M059J (cell line): ENCODE data around the gene CAMK2B. TPM values are rescaled to one million over a fixed set of nuclear protein-coding genes. Genes with fewer than 3 reads are reported as not detected.

ENCODE experiments used
- DNase-seq: peaks from one replicate; pipeline ENCODE4 v3.0.0-alpha.2; 2012; ENCODE audit warnings: low read depth
- total RNA-seq: library from RNA; depleted of rRNA; stranded (reverse); fragments of >200 nt; shearing (Covaris generic); gene quantifications from 2 replicates; pipeline ENCODE4 v1.2.3, GENCODE V29; 2014

The CAMK2B gene
- total RNA-seq, 1 experiment from 2014 or later: 0.49 TPM

DNA sequence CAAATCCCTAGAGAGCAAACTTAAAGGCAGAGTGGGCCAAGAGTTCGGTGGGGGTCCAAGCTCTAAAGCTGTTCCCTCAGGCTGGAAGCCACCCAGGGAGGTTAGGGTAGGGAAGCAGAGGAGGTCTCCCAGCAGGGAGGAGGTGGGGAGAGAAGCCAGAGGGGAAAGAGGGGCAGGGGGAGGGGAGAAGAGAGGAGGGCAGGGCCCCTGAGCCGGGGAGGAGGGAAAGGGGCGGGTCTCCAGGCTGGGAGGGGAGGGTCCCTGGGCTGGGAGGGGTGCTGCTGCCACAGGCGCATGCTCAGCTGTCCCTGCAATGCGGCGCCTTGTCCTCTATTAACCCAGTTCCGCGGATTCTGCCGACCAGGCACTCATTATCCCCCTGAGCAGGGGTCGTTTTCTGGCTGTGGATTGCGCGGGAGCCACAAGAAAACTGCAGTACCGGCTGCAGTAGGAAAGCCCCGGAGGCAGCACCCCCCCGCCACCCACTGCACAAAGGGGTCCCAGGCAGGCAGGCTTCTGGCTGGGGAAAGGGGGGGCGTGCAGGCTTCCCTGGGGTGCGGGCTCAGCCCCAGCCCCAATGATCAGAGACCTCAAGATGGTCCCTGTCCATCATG lies 49.3 kb downstream of the CAMK2B start:
- no peak for DNase-seq

GRCh38 chr7:44275146-44275545 lies 50.2 kb downstream of the CAMK2B start:
- no peak for DNase-seq

DNA sequence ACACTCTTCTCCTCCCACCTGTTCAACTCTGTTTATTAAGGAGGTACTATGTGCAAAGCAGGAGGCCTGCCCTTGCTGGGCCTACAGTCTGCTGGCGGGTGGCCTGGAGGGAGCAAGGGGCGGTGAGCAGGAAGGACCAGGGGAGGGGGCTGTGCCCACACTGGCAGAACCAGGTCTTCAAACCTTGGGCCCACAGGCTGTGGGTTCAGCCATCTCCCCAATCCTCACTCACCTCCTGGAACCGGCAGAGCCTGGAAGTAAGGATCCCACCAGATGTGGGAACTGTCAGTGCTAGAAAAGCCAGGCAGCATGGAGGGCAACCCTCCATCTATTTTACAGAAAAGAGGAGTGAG lies 50.8 kb downstream of the CAMK2B start:
- DNase-seq: no peak

GRCh38 chr7:44273681-44274622 lies 51.4 kb downstream of the CAMK2B start:
- DNase-seq: no peak

- DNase-seq: no peak
These were observed 52.4 kb downstream of the CAMK2B start for GRCh38 chr7:44272981-44273380.

GRCh38 chr7:44272456-44272855 lies 52.9 kb downstream of the CAMK2B start:
- no peak for DNase-seq

DNA sequence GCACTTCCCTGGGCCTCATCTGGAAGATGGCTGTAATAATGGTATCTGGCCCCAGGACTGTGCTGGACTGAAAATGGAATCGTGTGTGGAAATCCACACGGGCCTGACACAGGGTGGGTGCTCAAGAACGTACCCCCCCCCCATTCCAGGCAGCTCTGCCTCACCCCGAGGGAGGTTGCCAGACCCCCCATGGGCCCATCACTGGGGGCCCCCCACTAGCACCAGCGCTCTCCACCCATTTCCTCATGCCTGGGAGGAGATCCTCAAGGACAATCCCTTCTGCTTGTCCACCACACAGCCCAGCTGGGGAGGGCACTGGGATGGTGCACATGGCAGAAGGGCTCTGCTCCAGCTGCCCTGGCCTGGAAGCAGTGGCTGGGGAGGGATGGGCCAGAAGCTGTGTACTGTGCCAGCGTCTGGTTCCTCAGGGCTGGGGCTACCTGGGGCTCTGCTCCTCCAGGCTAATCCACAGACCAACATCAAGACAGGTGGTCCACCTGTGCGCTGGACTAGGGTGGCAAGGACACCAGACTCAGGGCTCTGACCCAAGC lies 55.4 kb downstream of the CAMK2B start:
- no peak for DNase-seq

- DNase-seq: no peak
These were observed 56.0 kb downstream of the CAMK2B start for GRCh38 chr7:44269417-44269816.

DNA sequence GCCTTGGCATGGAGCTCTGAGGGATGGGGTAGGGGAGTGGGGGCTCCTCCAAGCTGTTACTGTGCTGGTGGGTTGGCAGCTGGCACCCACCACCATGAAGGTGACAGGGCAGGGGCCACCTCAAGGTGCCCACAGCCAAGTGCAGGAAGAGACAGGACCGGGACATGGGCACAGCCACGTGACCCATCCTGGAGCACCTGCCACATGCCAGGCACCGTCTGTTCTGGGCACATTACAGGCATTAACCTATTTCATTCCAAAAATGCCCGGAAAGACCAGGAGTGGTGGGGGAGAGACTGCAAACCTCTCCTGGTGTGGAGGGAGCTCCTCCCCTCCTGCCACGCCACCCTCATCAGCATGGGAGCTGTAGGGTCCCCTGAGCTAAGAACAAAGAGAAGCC lies 56.7 kb downstream of the CAMK2B start:
- DNase-seq: no peak

- DNase-seq: no peak
These were observed 57.5 kb downstream of the CAMK2B start for GRCh38 chr7:44267719-44268421.

- DNase-seq: no peak
These were observed 58.2 kb downstream of the CAMK2B start for GRCh38 chr7:44267178-44267577.

- DNase-seq: no peak
These were observed 58.9 kb downstream of the CAMK2B start for GRCh38 chr7:44266526-44266925.

GRCh38 chr7:44265728-44266127 lies 59.7 kb downstream of the CAMK2B start:
- DNase-seq: no peak

GRCh38 chr7:44264221-44264931 lies 61.0 kb downstream of the CAMK2B start:
- DNase-seq: peak; percentile 56

DNA sequence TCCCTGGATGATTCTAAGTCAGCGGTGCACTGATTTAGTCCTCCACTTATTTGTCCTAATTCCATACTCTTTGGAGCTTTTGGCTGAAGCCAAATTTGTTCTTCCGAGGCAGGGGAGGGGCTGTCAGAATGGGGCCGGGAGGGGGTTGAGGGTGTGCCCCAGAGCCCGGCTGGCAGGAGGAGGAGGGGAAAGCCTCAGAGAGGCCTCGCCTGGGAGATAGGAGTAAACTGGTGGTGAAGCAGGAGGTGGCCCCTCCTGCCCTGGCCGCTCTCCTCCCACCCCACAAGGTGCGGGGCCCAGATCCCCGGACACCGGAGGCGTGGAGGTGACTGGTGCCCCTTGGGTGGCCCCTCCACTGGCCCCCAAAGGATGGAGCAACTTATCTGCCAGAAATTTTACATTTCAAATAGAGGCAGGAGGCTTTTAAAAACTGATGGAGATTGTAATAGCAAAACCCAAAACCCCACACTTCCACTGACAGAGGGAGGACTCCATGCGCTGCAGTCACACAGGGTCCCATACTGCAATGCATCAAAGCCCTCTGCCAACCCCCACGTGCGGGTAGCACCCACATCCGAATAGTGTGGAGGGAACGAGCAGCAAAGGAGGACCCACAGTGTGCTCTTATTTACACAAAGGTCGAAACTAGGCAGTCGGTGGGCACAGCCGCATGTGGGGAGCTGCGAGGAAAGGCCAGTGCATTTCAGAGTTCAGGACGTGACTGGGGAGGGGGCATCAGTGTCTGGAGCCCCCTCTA lies 61.9 kb downstream of the CAMK2B start:
- no peak for DNase-seq

GRCh38 chr7:44262031-44262430 lies 63.4 kb downstream of the CAMK2B start:
- DNase-seq: no peak

- no peak for DNase-seq
These were observed 64.2 kb downstream of the CAMK2B start for GRCh38 chr7:44261240-44261639.

GRCh38 chr7:44259547-44260457 lies 65.6 kb downstream of the CAMK2B start:
- peak; percentile 90 for DNase-seq

DNA sequence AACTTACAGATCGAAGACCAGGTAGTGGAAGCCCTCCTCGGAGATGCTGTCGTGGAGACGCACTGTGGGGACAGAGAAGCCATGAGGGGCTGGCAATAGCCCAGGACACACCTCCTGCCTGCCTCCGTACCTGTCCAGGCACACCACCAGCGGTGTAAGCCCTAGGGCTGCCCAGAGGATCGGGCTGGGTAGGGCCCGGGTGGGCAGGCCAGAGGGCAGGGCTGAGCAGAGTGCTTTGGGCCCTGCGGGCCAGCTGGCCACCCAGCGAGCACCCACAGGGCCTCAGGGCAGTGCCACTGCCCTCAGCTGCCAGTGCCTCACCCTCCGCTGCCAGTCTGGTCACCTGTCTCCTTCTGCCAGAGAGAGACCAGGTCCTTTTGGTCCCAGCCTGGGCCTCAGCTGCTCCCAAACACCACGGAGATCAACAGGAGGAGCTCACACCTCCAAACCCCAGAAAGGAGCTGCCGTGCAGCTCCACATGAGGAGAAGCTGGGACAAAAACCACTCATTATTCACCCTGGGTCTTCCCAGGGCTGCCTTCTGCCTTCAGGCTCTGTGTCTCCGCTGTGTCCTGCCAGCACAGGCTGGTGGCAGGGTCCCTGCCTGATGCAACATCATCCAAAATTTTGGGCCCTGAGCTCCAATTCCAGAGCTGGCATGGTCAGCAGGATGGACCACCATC lies 66.4 kb downstream of the CAMK2B start:
- no peak for DNase-seq
